ENCODE data around the gene OSBPL10. TPM values are rescaled to one million over a fixed set of nuclear protein-coding genes. Genes with fewer than 3 reads are reported as not detected.

OSBPL10 gene
- total and polyA plus RNA-seq, 2 donors (not counting 1 experiment from before 2014, with no cell fraction given) = 88.5 to 310 TPM

- H3K9ac ChIP-seq (ENCODE audit: low read length) = no peak overlapping the region
- WGBS (ENCODE audit: insufficient coverage) = 91% methylated on average over 8 of the region's 9 CpGs
- no peaks in the 10 kb centered on the region for H3K9me3 ChIP-seq (ENCODE audit: control extremely low read depth in 1 of 3, control insufficient read depth in 2 of 3, insufficient read depth in 1 of 3, low read length in 2 of 3)
- H4K20me1 ChIP-seq (ENCODE audit: control insufficient read depth, insufficient read depth, low read length, poor library complexity, severe bottlenecking) = peaks cover 66% of the 10 kb centered on the region
- no peaks in the 10 kb centered on the region for H3K9me3 Mint-ChIP-seq (ENCODE audit: insufficient read depth)
- no peak overlapping the region for H3K4me3 ChIP-seq (ENCODE audit: control extremely low read depth in 1 of 5, extremely low read depth in 1 of 5, insufficient read depth in 1 of 5, low read depth in 2 of 5, low read length in 4 of 5)
- POLR2A ChIA-PET = no interaction called here
- CTCF ChIA-PET = interaction anchor here (1.1 kb wide), 1 partner anchor 65 kb away, joined by 3 read pairs; no protein-coding TSS in a partner anchor
- H3K27me3 Mint-ChIP-seq = no peaks in the 10 kb centered on the region
- no peaks in the 10 kb centered on the region for H3K4me1 ChIP-seq (ENCODE audit: control insufficient read depth in 2 of 2, insufficient read depth in 2 of 2, low read length in 2 of 2)
- no peak overlapping the region for H3K27ac ChIP-seq (ENCODE audit: low read length in 2 of 2)
- intact Hi-C loops (cut with micrococcal nuclease) = no loop called here
- H3K4me2 ChIP-seq (replicated peaks; ENCODE audit: low read depth, low read length, poor library complexity, severe bottlenecking) = no peak overlapping the region
- no peak for TF ChIP-seq EZH2 (IDR thresholded peaks at IDR 0.05; ENCODE audit: borderline replicate concordance, insufficient read depth, low read depth, low read length, poor library complexity, severe bottlenecking)
- TF ChIP-seq, protein P1, sequence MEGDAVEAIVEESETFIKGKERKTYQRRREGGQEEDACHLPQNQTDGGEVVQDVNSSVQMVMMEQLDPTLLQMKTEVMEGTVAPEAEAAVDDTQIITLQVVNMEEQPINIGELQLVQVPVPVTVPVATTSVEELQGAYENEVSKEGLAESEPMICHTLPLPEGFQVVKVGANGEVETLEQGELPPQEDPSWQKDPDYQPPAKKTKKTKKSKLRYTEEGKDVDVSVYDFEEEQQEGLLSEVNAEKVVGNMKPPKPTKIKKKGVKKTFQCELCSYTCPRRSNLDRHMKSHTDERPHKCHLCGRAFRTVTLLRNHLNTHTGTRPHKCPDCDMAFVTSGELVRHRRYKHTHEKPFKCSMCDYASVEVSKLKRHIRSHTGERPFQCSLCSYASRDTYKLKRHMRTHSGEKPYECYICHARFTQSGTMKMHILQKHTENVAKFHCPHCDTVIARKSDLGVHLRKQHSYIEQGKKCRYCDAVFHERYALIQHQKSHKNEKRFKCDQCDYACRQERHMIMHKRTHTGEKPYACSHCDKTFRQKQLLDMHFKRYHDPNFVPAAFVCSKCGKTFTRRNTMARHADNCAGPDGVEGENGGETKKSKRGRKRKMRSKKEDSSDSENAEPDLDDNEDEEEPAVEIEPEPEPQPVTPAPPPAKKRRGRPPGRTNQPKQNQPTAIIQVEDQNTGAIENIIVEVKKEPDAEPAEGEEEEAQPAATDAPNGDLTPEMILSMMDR (IDR thresholded peaks at IDR 0.05) = no peak
- no peak overlapping the region for H3K4me3 Mint-ChIP-seq
- DNase-seq (no peak), ATAC-seq (ENCODE audit: low read depth) (no peak)
- no peak overlapping the region for H2AFZ ChIP-seq (ENCODE audit: insufficient read depth, low read depth, low read length, poor library complexity, severe bottlenecking)
- peaks cover 18% of the 10 kb centered on the region for H3K4me1 Mint-ChIP-seq
- no peaks in the 10 kb centered on the region for H3K27me3 ChIP-seq (replicated peaks in 1 of 4; ENCODE audit: control extremely low read depth in 1 of 4, control insufficient read depth in 3 of 4, insufficient read depth in 4 of 4, low read length in 3 of 4)
- no peak overlapping the region for H3K27ac Mint-ChIP-seq
- H3K79me2 ChIP-seq (ENCODE audit: control insufficient read depth, insufficient read depth, low read length) = peaks cover 14% of the 10 kb centered on the region
- H3K36me3 ChIP-seq (replicated peaks in 1 of 2; ENCODE audit: control extremely low read depth in 1 of 2, control insufficient read depth in 1 of 2, extremely low read depth in 1 of 2, insufficient read depth in 2 of 2, low read length in 1 of 2) = peaks cover 3 to 73% of the 10 kb centered on the region in 2 experiments
These were observed 279.8 kb downstream of the OSBPL10 start for GRCh38 chr3:31701286-31701685.

DNA sequence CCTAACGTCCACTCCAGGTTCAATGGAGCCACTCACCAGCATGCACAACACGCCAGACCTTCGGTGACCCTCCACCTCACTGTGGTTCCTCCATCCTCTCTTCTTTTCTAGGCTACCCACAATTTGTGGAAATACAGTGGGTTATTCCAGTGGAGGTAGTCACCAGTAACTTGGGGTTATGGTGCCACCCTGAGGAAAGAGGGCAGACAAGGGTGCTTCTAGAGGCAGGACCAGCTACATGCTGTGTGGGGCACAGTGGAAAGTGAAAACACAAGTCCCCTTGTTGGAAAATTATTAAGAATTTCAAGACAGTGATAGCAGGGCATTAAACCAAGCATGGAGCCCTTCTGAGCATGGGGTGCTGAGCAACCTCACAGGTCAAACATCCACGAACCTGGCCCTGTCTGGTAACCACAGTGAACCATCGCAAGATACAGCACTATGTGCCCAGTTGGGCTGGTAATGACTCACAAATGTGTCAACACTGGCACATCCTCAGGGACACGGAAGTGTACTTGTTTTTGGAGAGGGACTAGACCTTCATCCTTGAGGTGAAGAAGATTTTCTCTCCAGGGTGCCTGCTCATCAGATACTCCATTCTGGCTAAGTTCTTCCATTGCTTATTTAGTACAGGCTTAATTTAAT lies 281.6 kb downstream of the OSBPL10 start:
- POLR2A ChIA-PET = no interaction called here
- H3K9me3 ChIP-seq (ENCODE audit: control extremely low read depth in 1 of 3, control insufficient read depth in 2 of 3, insufficient read depth in 1 of 3, low read length in 2 of 3) = no peaks in the 10 kb centered on the region
- peaks cover 18% of the 10 kb centered on the region for H3K79me2 ChIP-seq (ENCODE audit: control insufficient read depth, insufficient read depth, low read length)
- no peak overlapping the region for H3K27ac Mint-ChIP-seq
- CTCF ChIA-PET = no interaction called here
- H3K4me3 Mint-ChIP-seq = no peak overlapping the region
- H3K27ac ChIP-seq (ENCODE audit: low read length in 2 of 2) = no peak overlapping the region
- H3K9me3 Mint-ChIP-seq (ENCODE audit: insufficient read depth) = no peaks in the 10 kb centered on the region
- H3K36me3 ChIP-seq (replicated peaks in 1 of 2; ENCODE audit: control extremely low read depth in 1 of 2, control insufficient read depth in 1 of 2, extremely low read depth in 1 of 2, insufficient read depth in 2 of 2, low read length in 1 of 2) = peaks cover 3 to 74% of the 10 kb centered on the region in 2 experiments
- H3K4me1 Mint-ChIP-seq = peaks cover 1% of the 10 kb centered on the region
- H3K4me3 ChIP-seq (ENCODE audit: control extremely low read depth in 1 of 5, extremely low read depth in 1 of 5, insufficient read depth in 1 of 5, low read depth in 2 of 5, low read length in 4 of 5) = no peak overlapping the region
- H3K4me1 ChIP-seq (ENCODE audit: control insufficient read depth in 2 of 2, insufficient read depth in 2 of 2, low read length in 2 of 2) = no peaks in the 10 kb centered on the region
- no peak for TF ChIP-seq EZH2 (IDR thresholded peaks at IDR 0.05; ENCODE audit: borderline replicate concordance, insufficient read depth, low read depth, low read length, poor library complexity, severe bottlenecking)
- TF ChIP-seq, protein P1 (IDR thresholded peaks at IDR 0.05) = no peak
- no peak overlapping the region for H3K9ac ChIP-seq (ENCODE audit: low read length)
- no peaks in the 10 kb centered on the region for H3K27me3 Mint-ChIP-seq
- H2AFZ ChIP-seq (ENCODE audit: insufficient read depth, low read depth, low read length, poor library complexity, severe bottlenecking) = no peak overlapping the region
- intact Hi-C loops (cut with micrococcal nuclease) = no loop called here
- peaks cover 61% of the 10 kb centered on the region for H4K20me1 ChIP-seq (ENCODE audit: control insufficient read depth, insufficient read depth, low read length, poor library complexity, severe bottlenecking)
- H3K27me3 ChIP-seq (replicated peaks in 1 of 4; ENCODE audit: control extremely low read depth in 1 of 4, control insufficient read depth in 3 of 4, insufficient read depth in 4 of 4, low read length in 3 of 4) = no peaks in the 10 kb centered on the region
- ATAC-seq (ENCODE audit: low read depth) (no peak), DNase-seq (no peak)
- no peak overlapping the region for H3K4me2 ChIP-seq (replicated peaks; ENCODE audit: low read depth, low read length, poor library complexity, severe bottlenecking)
- WGBS (ENCODE audit: insufficient coverage) = 96% methylated on average over 4 of the region's 6 CpGs

All from B cell (primary cell).